ENCODE results near the gene CYBC1.
A peak's percentile ranks its signal among the peaks of the same experiment; 100 is the strongest.

Gene CYBC1

GRCh38 chr17:82408938-82409318 lies 41.6 kb downstream of the CYBC1 start:
- DNase-seq (ENCODE audit: low read depth), result no peak

- DNase-seq (ENCODE audit: low read depth), result no peak
These were observed 42.1 kb downstream of the CYBC1 start for GRCh38 chr17:82408288-82408937.

GRCh38 chr17:82407255-82407654 lies 43.3 kb downstream of the CYBC1 start:
- no peak for DNase-seq (ENCODE audit: low read depth)

- DNase-seq (ENCODE audit: low read depth), result no peak
These were observed 44.4 kb downstream of the CYBC1 start for GRCh38 chr17:82406131-82406671.

- DNase-seq (ENCODE audit: low read depth), result no peak
These were observed 45.5 kb downstream of the CYBC1 start for GRCh38 chr17:82405051-82405450.

- DNase-seq (ENCODE audit: low read depth), result no peak
These were observed 46.6 kb downstream of the CYBC1 start for GRCh38 chr17:82403662-82404660.

GRCh38 chr17:82402865-82403264 lies 47.7 kb downstream of the CYBC1 start:
- no peak for DNase-seq (ENCODE audit: low read depth)

GRCh38 chr17:82400830-82401229 lies 49.7 kb downstream of the CYBC1 start:
- peak; percentile 17 for DNase-seq (ENCODE audit: low read depth)

- no peak for DNase-seq (ENCODE audit: low read depth)
These were observed 50.3 kb downstream of the CYBC1 start for GRCh38 chr17:82400206-82400605.

- no peak for DNase-seq (ENCODE audit: low read depth)
These were observed 50.9 kb downstream of the CYBC1 start for GRCh38 chr17:82399601-82400101.

- no peak for DNase-seq (ENCODE audit: low read depth)
These were observed 51.5 kb downstream of the CYBC1 start for GRCh38 chr17:82399041-82399441.

- no peak for DNase-seq (ENCODE audit: low read depth)
These were observed 52.9 kb downstream of the CYBC1 start for GRCh38 chr17:82397449-82398335.

GRCh38 chr17:82396601-82397435 lies 53.7 kb downstream of the CYBC1 start:
- DNase-seq (ENCODE audit: low read depth), result no peak

GRCh38 chr17:82394278-82394677 lies 56.3 kb downstream of the CYBC1 start:
- no peak for DNase-seq (ENCODE audit: low read depth)

GRCh38 chr17:82392941-82393340 lies 57.6 kb downstream of the CYBC1 start:
- no peak for DNase-seq (ENCODE audit: low read depth)
